ENCODE data around the gene AP1S3.
"Not testable (repeated sequence)": the region's sequence is repeated elsewhere in the genome, so short reads cannot be mapped to it uniquely, and the experiment has no call there.

AP1S3 gene

DNA sequence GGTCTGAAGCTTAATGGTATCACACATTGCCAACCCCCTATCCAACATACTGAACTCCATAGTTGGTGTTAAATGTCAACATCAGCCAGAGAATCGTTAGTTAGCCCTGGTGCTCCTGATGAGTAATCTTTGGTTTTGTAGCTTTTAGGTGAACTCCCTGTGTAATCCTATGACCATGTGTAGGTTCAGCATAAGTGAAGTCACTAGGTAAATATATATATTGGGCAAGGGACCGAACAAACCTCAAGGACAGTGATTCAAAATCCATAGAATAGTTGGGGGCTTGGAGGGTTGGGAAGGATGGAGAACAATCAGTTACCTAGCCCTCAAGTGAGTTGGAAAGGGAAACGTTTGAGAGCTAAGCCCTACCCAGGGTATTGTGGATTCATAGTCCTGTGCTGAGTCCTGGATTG is 16.0 kb upstream of the AP1S3 start:
- DNase-seq (ENCODE audit: low read depth in 2 of 2) = no peak

DNA sequence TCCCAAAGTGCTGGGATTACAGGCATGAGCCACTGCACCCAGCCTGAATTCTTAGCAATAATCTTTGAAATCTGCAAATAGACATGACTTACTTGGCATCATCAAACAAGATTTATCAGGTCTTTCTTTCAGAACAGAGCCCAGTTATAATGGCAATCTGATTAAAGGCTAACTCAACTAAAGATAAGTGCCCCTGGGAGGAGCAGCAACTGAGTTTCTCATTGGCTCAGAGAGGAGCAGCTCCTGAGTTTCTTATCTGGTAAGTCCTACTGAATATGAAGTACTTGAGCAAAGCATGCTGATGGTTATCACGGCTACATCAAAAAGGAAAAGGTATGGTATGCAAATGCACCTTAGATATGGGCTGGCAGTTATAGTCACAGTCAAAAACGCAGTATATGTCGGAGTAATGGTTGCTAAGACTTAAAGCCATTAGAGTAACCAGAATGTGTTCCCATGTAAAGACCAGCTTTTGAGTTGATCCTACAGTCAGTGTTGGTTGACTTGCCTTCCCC is 15.0 kb upstream of the AP1S3 start:
- no peak for DNase-seq (ENCODE audit: low read depth in 2 of 2)

DNA sequence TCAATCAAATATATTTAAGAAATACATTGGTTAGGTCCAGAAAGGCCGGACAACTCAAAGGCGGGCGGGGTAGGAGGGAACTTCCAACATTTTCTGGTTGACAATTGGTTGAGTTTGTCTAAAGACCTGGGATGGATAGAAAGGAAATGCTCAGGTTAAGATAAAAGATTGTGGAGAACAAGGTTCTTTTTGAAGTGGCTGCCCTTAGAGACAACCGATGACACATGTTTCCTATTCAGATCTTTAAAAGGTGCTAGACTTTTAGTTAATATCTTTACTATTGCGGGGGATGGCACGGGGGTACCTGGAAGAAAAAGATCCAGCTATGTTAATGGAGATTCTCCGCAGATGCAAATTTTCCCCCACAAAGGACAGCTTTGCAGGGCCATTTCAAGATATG is 10.0 kb upstream of the AP1S3 start:
- DNase-seq (ENCODE audit: low read depth in 2 of 2) = no peak

DNA sequence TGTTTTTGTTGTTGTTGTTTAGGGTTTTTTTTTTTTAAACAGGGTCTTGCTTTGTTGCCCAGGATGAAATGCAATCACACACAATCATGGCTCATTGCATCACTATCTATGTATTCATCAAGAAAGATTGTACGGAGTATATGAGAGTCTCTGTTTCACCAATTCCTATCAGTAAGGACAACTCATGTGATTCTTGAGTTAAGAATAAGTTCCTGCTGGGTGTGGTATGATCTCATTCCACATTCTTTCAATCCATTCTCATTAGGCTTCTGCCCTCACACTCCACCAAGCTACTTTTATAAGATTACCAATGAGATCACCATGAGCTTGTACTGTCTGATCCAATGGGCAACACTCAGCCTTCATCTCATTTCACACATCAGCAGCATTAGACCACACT is 9.1 kb upstream of the AP1S3 start:
- no peak for DNase-seq (ENCODE audit: low read depth in 2 of 2)

DNA sequence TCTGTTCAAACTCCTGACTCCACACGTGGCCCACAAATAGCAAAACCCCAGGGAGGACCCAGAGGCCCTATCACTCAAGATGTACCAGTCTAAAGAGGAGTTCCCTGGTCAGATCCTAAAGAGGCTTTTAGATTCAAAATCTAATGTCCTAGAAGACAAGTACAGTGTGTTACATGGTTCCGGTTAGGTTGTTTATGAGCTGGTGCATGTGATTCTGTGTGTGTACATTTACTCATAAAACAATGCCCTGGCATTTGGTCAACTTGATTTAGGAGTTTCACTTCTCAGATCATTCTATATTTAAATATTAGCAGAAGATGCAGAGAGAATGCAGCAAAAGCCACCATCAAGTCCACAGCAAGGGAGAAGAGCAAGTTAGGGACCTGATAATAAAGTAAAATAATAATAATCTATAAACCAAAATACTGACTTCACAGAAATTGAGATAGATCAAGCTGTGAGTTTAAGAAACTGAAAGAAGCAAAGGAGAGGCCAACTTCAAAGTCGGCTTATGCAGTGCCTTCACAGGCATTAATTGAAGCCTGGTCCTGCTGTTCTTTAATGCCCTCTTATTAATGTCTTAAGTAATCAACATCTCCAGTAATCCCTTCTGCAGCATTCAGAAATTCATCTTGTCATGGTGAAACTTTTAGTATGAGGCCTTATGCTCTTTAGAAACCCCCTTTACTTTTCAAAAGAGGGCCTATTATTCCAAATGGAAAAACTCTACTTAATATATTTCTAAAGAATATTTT is 4.2 kb upstream of the AP1S3 start:
- DNase-seq (ENCODE audit: low read depth in 2 of 2) = no peak

DNA sequence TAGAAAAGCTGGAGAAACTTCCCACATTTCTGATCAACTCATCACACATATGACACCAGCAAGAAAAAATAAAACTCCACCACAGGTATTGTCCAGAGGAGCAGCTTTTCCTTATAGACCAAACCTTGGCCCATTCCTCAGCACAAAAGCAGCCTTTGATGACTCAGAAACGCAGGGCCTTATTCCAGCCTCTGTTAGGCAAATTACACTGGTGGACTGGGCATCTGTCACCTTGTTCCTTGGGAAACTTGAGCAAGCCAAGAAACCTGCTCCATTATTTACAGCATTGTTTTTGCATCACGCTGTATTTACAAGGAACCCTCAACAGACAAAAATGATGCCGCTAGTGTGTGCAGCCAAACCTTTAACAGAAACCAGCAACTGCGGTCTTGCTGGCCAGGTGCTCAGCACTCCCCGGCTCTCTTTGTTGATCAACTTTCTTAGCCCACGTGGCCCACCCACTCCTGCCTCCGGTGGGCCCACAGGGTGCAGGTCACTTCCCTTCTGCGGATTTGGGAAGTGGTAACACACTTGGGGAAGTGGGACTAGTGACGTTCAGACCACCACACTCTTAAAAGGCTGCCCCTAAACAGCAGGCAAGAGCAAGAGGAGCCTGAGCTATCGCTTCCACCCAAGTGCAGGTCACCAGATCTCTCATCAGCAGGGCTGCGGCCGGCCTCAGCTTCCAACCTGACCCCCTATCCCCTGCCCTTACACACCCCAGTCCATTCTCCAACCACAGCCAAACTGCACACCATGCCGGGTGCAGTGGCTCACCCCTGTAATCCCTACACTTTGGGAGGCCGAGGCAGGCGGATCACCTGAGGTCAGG is 1.5 kb downstream of the AP1S3 start:
- DNase-seq (ENCODE audit: low read depth in 2 of 2) = no peak

DNA sequence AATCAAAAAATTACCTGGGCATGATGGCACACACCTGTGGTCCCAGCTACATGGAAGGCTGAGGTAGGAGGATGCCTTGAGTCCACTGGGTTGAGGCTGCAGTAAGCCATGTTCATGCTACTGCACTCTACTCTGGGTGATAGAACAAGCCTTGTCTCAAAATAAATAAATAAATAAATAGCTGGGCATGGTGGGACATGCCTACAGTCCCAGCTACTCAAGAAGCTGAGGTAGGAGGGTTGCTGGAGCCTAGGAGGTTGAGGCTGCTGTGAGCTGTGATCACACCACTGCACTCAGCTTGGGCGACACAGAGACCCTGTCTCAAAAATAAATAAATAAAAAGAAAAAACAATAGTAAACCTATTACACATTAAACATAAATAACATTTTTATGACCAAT is 3.0 kb downstream of the AP1S3 start:
- DNase-seq (ENCODE audit: low read depth in 2 of 2) = no peak

DNA sequence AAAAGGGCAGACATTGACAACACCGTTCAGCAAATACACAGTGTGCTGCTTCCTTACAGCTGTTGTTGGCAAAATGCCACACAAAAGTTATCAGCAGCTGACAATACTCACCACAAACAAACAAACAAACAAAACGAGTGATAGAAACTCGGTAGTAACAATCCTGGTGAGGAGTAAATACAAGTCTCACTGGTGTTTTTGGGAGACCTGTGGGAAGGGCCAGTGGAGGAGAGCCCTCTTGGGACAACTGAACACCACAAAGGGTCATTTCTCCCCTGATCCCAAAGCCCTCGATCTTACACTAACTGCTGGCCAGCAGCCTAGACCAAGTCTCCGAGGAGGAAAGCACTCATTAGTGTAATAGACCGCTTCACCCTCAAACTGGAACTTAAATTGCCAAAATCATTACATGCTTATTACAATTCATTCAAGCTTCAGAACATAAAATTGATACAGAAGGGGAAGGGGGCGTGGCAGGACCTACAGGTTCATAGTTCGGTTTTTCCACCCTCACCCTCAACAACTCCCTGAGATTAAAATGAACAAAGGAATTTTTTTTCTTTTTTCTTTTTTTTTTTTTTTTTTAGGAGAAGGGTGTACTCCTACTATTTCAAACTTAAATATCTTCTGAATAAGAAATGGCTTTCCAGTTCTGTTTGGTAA is 5.0 kb downstream of the AP1S3 start:
- DNase-seq (ENCODE audit: low read depth in 2 of 2) = no peak

DNA sequence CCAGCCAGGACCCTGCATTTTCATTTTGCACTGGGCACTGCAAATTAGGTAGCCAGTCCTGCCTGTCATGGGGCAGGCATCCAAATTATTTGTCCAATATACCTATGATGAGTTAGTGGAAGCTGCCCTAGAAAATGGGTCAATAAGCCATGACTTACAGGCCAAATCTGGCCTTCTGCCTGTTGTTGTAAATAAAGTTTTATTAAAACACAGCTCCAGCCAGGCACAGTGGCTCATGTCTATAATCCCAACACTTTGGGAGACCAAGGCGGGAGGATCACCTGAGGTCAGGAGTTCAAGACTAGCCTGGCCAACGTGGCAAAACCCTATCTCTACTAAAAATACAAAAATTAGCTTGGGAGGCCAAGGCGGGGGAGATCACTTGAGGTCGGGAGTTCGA is 8.3 kb downstream of the AP1S3 start:
- no peak for DNase-seq (ENCODE audit: low read depth in 2 of 2)

DNA sequence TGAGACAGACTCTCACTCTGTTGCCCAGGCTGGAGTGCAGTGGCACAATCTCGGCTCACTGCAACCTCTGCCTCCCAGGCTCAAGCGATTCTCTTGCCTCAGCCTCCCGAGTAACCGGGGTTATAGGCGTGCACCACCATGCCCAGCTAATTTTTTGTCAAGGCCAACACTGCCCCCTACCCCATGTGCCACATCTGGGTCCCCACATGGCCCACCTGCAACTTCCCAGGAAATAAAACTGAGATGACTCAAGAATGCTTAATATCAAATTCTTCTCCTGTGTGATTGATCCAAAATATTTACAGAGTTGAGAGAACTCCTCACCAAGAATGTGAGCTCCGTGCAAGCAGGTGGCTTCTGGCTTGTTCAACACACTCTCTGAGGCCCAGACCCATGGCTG is 9.1 kb downstream of the AP1S3 start:
- DNase-seq (ENCODE audit: low read depth in 2 of 2) = no peak

DNA sequence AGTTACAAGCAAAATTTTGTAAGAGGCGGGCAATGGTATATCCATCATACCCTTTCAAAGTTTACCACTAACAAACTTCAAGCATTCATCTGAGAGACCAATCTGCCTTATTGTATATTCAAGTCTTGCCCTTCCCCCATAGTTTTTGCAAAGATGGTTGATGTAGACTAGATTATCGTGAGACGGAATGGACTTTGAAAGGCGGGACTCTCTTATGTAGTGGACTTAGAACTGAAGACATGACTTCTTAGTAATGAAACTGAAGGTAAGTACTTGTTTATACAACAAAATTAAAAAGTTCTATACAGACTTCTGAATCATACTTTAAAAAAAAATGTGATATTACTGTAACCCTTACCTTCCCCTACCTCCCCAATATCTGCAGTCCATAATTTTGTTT is 10.4 kb downstream of the AP1S3 start:
- no peak for DNase-seq (ENCODE audit: low read depth in 2 of 2)

DNA sequence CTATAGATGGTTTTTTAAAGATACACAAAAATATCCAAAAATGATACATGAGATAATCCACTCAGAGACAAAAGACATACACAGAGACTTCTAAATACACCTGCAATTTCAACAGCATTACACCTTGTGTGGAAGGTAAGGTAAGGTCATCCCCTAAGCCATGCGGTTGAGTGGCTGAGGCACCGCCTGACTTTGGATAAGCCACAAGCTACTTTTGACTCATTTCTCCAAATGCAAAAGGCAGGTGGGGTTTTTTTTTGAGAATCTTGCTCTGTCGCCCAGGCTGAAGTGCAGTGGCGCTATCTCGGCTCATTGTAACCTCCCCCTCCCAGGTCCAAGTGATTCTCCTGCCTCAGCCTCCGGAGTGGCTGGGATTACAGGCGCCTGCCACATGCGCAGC is 13.1 kb downstream of the AP1S3 start:
- no peak for DNase-seq (ENCODE audit: low read depth in 2 of 2)

DNA sequence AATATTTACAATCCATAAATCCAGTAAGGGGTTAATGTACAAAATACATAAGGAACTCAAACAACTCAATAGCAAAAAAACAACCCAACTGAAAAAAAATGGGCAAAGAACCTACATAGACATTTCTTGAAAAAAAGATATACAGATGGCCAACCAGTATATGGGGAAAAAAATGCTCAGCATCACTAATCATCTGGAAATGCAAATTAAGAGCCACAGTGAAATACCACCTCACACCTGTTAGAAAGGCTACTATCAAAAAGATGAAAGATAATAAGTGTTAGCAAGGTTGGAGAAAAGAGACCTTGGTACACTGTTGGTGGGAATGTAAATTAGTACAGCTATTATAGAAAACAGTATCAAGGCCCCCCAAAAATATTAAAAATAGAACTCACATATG is 14.6 kb downstream of the AP1S3 start:
- no peak for DNase-seq (ENCODE audit: low read depth in 2 of 2)

DNA sequence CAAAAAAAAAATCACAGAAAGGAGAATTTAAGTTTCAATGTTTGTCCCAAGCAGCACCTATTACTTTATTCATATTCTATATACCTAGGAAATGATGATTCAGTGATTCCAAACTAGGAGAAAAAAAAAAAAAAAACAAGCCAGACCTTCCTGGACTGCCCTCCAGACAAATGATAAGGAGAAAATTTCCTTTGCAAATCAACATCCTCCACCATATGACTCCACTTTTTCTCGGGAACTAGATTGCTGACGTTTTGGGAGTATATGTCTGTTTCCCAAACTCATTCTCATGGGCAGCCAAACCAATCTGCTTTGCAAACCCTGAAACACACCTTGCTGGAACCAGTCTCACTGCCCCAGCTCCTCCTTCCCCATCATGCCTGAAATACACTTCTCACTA is 16.8 kb downstream of the AP1S3 start:
- no peak for DNase-seq (ENCODE audit: low read depth in 2 of 2)

DNA sequence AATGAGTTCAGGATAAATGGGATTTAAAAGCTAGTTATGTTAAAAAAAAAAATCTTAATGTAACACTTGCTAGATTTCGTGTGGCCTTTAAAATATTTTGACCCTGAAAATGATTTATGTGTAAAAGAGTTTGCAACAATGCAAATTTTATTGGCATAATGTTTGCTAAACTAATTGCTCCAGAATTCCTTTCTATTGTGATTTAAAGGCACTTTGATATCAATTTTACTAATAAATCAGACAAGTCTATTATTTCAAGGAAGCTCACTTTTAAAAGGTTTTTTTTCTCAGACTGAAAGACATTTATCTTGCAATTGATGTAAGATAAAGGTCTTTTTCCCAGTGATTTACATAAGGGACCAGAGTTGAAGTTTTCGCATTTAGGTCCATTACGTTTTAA is 17.5 kb downstream of the AP1S3 start:
- DNase-seq (ENCODE audit: low read depth in 2 of 2) = no peak

DNA sequence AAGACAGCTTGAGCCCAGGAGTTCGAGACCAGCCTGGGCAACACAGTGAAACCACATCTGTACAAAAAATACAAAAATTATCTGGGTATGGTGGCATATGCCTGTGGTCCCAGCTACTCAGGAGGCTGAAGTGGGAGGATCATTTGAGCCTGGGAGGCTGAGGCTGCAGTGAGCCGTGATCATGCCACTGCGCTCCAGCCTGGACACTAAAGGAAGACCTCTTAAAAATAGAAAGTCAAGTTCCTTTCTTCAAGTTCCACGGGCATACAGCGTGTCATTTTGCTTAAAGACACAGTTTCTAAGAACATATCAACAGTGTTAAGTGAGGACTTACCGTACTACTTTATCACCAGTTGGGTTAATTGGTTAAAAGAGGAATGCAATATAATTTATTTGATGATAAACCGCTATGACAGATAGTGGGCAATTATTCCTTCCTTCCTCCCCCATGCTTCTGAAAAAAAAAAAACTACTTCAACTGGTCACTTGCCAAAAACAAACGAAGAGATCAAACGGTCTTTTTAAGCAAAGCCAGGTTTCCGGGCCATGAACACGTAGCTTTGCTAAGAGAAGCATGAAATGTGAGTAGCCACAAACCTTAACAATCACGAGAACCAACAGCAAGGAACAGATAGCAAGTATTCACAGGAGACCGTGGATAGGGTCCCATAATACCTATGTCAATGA is 21.4 kb downstream of the AP1S3 start:
- no peak for DNase-seq (ENCODE audit: low read depth in 2 of 2)

DNA sequence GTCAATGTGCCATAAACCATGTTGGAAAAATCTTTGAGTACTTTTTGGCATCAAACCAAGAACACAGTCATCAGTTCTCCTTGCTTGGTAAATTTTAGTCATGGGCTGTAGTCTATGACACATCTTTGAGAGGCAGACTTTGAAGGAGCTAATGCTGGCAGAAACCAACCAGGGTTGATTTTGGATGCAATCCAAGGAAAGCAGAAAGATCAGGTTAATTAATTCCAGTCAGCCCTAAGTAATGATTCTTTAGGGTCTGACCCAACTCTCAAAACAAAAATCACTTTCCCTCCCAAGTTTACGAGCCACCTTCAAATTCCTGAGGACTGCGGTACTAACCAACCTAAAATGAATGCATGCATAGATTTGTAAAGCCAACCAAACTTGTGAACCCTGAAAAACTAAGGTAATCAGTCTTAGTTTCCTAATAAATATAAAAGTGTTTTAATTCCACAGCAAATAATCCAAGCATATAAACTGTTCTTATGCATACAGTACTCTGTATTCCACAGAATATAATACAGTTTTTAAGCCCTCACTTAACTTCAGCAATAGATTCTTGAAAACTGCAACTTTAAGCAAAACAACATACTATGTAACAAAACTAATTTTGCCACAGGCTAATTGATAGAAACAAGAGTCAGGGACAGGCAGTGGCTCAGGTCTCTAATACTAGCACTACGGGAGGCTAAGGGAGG is 22.0 kb downstream of the AP1S3 start:
- no peak for DNase-seq (ENCODE audit: low read depth in 2 of 2)

DNA sequence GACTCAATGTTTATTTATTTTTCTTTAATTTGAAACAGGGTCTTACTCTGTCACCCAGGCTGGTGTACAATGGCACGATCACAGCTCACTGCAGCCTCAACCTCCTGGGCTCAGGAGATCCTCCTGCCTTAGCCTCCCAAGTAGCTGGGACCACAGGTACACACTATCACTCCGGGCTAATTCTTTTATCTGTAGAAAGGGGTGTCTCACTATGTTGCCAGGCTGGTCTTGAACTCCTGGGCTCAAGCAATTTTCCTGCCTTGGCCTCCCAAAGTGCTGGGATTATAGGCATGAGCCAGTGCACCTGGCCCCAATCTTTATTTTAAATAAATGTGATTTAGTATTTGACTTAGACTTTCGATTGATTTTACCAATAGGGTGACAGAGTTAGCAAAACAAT is 22.6 kb downstream of the AP1S3 start:
- not testable (repeated sequence) for DNase-seq (ENCODE audit: low read depth in 2 of 2)

DNA sequence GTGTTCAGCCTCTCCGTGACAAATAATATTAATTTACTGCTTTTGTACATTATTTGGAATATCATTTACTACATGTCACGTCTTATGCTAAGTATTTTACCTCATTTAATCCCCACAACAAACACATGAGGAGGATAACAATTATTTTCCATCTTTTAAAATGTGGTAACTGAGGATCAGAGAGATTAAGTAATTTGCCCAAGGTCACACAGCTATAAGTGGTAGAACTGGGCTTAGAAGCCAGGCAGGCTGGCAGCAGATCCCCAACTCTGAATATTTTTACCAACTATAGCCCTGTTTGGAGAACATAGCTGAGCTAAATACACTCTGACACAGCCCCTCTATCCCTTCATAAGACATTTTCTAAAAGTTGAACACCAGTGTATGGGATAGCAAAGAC is 24.1 kb downstream of the AP1S3 start:
- no peak for DNase-seq (ENCODE audit: low read depth in 2 of 2)

DNA sequence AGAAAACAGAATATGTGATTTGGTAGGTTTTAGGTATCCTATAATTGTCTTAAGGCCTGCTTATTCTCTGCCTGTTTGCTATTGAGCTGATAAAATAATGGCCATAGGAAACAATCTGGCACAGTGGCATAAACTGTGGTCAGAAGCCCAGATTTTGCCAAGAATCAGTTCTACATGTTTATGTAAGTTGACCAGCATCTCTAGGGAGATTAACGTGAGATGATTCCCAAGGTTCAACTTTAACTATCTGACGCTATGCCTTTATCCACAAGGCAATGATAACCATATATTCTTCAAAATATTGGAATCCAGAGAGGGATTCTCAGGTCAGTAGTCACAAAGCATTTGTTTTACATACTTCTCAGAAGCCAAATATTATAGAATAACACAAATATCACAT is 25.6 kb downstream of the AP1S3 start:
- DNase-seq (ENCODE audit: low read depth in 2 of 2) = no peak

DNA sequence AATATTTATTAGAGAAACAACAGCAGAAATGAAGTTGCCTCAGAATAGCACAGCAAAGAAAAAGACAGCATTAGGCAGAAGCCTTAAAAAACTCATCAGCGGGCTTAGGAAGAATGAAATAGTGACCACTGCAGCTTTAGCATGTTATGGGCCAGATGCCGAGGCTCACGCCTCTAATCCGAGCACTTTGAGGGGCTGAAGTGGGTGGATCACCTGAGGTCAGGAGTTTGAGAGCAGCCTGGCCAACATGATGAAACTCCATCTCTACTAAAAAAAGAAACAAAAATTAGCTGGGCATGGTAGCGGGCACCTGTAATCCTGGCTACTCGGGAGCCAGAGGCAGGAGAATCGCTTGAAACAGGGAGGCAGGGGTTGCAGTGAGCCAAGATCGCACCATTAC is 32.4 kb downstream of the AP1S3 start:
- no peak for DNase-seq (ENCODE audit: low read depth in 2 of 2)

Measured in stimulated activated CD8-positive, alpha-beta memory T cell treated with anti-CD3 and anti-CD28 coated beads, Interleukin-7, amount 100 ng/mL, for 1 hour (primary cell).